Mucosa of descending colon (tissue), 3 donors: ENCODE data around the gene CDC42EP1. TPM values are rescaled to one million over a fixed set of nuclear protein-coding genes. Genes with fewer than 3 reads are reported as not detected.

Experiments
- ATAC-seq: fragments of 200-7000 bp; cut with Tn5 transposase; one replicate; pipeline ENCODE4 v1.9.1; 2020; ENCODE audit warnings: mild to moderate bottlenecking, moderate library complexity
- DNase-seq, 3 donors: peaks; one replicate each; pipeline ENCODE4 v3.0.0-alpha.2; 2020
- H3K36me3 ChIP-seq: fragments of 200-600 bp; one replicate; pipeline ENCODE4 v1.8.0; 2021; ENCODE audit warnings: low read depth, mild to moderate bottlenecking
- H3K4me1 ChIP-seq: fragments of 200-600 bp; one replicate; pipeline ENCODE4 v1.8.0; 2021; ENCODE audit warnings: low read depth, mild to moderate bottlenecking
- H3K4me3 ChIP-seq: fragments of 200-600 bp; one replicate; pipeline ENCODE4 v1.8.0; 2021; ENCODE audit warnings: mild to moderate bottlenecking
- H3K9me3 ChIP-seq: fragments of 200-600 bp; one replicate; pipeline ENCODE4 v1.8.0; 2021; ENCODE audit warnings: mild to moderate bottlenecking
- intact Hi-C, 2 donors: fragments of 100-400 bp; cut with DNase I in 1 of 2; cut with micrococcal nuclease in 1 of 2; formaldehyde crosslinking; loops; one replicate each; pipeline versions ENCODE4 v1.11.0 to v1.11.1; 2022; cut with DNase I, micrococcal nuclease
- total RNA-seq, 3 donors: library from RNA; stranded (reverse); fragmentation: NEBNext Ultra II Directional in 2 of 3; extraction: Animal tissue kit (Norgen Biotek cat#: 25700) in 2 of 3; gene quantifications; one replicate each; pipeline versions ENCODE4 v1.2.1 to v1.2.4, GENCODE V29; 2021 to 2023
- TF ChIP-seq, protein P1 (sequence below): fragments of 200-600 bp; IDR thresholded peaks from one replicate; pipeline ENCODE4 v1.8.0; 2022; ENCODE audit warnings: antibody characterized with exemption, mild to moderate bottlenecking
- donor health status: DM: no; HTN: no; CAD: no; lungs with moderate emphysema.
- donor health status: DM: no; HTN: no; CAD: no.
- donor health status: DM: no; HTN: yes; CAD: no.

Gene CDC42EP1
- total RNA-seq, 3 donors from 2014 or later, result 31.5 to 52.0 (median 48.2) TPM

- H3K36me3 ChIP-seq, result no peaks in the 10 kb centered on the region
- ATAC-seq, result no peak
- peaks cover 38% of the 10 kb centered on the region for H3K4me1 ChIP-seq
- intact Hi-C loops, result no loop called here
- no peak overlapping the region for H3K4me3 ChIP-seq
- H3K9me3 ChIP-seq, result no peaks in the 10 kb centered on the region
- DNase-seq, result no peak
- TF ChIP-seq, protein P1, sequence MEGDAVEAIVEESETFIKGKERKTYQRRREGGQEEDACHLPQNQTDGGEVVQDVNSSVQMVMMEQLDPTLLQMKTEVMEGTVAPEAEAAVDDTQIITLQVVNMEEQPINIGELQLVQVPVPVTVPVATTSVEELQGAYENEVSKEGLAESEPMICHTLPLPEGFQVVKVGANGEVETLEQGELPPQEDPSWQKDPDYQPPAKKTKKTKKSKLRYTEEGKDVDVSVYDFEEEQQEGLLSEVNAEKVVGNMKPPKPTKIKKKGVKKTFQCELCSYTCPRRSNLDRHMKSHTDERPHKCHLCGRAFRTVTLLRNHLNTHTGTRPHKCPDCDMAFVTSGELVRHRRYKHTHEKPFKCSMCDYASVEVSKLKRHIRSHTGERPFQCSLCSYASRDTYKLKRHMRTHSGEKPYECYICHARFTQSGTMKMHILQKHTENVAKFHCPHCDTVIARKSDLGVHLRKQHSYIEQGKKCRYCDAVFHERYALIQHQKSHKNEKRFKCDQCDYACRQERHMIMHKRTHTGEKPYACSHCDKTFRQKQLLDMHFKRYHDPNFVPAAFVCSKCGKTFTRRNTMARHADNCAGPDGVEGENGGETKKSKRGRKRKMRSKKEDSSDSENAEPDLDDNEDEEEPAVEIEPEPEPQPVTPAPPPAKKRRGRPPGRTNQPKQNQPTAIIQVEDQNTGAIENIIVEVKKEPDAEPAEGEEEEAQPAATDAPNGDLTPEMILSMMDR, result no peak
Observed at GRCh38 chr22:37604074-37604473, 43.8 kb downstream of the CDC42EP1 start.

- H3K36me3 ChIP-seq, result no peaks in the 10 kb centered on the region
- no peak overlapping the region for H3K4me3 ChIP-seq
- intact Hi-C loops, result no loop called here
- TF ChIP-seq, protein P1, result no peak
- no peaks in the 10 kb centered on the region for H3K9me3 ChIP-seq
- ATAC-seq (no peak), DNase-seq (peak in 1 of 3 donors; percentile 49)
- H3K4me1 ChIP-seq, result peaks cover 40% of the 10 kb centered on the region
Observed at GRCh38 chr22:37604875-37605274, 44.6 kb downstream of the CDC42EP1 start.

- TF ChIP-seq, protein P1, result peak; percentile 98
- Histone ChIP-seq H3K9me3 (no peaks in the 10 kb centered on the region), H3K4me1 (peaks cover 43% of the 10 kb centered on the region), H3K4me3 (no peak overlapping the region), H3K36me3 (no peaks in the 10 kb centered on the region)
- intact Hi-C loops, result no loop called here
- DNase-seq, result peak; percentile 95 to 98 (median 95)
- ATAC-seq, result peak; percentile 69
Observed at GRCh38 chr22:37607010-37607934, 47.0 kb downstream of the CDC42EP1 start.

- Histone ChIP-seq H3K4me3 (peak overlapping the region; percentile 48), H3K4me1 (peaks cover 42% of the 10 kb centered on the region), H3K9me3 (no peaks in the 10 kb centered on the region), H3K36me3 (no peaks in the 10 kb centered on the region)
- TF ChIP-seq, protein P1, result no peak
- DNase-seq (peak in 1 of 3 donors; percentile 49), ATAC-seq (peak; percentile 0)
- intact Hi-C loops, result no loop called here
Observed at GRCh38 chr22:37607935-37608476, 47.7 kb downstream of the CDC42EP1 start.

- peaks cover 42% of the 10 kb centered on the region for H3K4me1 ChIP-seq
- H3K9me3 ChIP-seq, result no peaks in the 10 kb centered on the region
- no peaks in the 10 kb centered on the region for H3K36me3 ChIP-seq
- DNase-seq, result peak; percentile 96 to 99 (median 96)
- intact Hi-C loops, result no loop called here
- ATAC-seq, result peak; percentile 88
- TF ChIP-seq, protein P1, result no peak
- peak within 1 kb of the TSS; percentile 48 for H3K4me3 ChIP-seq
Observed at GRCh38 chr22:37608477-37609239, 48.4 kb downstream of the CDC42EP1 start, which contains the start of gene GGA1. Gene GGA1, plus strand, starts transcription at chr22:37608834. Its CDS starts 27 bp downstream, at chr22:37608861.
